HG02840 (cell line): ENCODE data around the gene CDH4.

Experiments
- ATAC-seq: cut with Tn5 transposase; IDR thresholded peaks from one replicate; pipeline ENCODE4 v1.9.1; 2021; ENCODE audit warnings: mild to moderate bottlenecking, moderate library complexity, moderate number of reproducible peaks; ENCODE audit not compliant: unreplicated experiment, low FRiP score

Gene CDH4

DNA sequence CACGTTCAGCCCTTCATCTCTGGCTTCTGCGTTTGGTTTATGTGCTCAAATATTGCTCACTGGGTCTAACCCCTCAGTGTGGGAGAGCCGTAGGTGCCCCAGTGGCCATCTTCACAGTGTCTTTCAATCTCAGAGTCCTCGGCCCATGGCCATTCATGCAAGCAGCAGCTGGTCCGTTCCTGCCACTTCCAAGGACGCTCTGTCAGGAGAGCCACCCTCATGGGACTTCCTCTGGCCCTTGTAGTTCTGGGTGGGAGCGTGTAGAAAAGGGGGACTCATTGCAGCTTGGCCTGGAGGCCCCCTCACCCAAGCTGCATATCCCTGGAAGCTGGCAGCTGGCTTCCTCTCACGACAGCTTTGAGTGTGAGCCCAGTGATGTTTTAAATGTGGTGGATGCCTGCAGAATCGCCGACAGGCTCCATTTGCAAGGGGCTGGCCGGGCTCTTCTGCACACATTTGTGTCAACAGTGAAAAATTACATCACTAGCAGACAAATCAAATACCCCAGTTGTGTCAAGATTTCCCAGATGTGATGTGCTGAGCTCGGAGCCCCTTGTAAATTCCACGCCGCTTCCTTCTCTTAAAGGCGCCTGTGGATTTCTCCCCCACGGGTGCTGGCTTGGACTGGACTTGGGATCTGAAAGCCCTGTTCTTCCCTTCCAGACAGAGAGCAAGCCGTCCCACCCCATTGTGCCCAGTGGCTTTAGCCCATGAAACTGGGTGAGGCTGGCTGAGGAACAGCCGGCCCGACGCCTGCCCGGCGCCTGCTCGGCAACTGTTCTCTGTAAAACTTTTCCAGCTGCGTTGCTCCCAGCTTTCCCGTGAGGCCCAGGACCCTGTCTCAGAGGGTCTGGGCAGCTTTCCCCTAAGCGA lies 453.6 kb downstream of the CDH4 start:
- ATAC-seq: no peak

DNA sequence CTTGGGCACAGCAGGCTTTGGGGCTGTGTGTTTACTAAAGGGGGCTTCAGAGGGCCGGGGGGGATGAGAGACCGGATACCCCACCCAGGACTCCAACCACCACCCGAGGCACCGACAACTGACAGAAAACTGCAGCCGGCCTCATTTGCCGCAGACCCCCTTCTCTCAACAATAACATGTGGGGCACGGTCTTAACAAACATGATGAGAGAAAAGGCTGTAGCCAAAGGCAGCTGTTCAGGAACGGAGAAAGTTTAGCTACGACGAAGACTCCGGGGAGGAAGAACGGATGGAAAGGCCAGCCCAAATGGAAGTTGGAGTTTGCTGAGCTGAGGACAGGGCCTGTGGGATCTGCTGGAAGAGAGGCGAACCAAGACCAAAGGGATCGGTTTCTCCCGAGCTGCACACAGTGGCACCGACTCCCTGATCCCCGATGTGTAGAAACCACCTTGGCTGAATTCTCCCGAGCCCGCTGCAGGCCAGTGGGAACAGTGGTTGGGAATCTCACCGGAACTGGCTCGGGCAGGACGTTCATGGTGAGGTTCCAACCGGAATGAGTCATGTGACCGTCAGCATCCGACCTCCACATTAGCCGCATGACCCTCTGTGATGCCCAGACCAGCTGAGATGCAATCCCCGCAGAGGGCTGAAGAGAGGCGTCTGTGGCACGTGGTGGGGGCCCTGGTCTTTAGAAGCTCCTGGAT lies 454.3 kb downstream of the CDH4 start:
- no peak for ATAC-seq

DNA sequence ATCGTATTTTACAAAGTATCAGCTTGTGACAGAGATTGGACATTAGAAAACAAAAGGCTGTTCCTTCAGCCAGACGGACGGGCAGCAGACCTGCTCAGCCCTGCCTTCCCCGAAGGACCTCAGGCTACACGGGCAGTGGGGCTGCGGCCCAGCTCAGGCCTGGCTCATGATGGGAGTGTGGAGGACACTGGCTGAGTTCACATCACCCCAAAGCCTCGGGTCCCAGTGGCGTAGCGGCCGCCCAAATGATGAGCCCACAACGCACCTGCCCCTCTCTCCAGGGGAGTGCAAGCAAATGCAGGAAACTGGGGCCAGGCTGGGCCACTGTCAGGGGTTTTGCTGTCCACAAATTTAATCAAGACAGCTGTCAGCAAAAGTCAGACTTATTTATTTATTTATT lies 456.8 kb downstream of the CDH4 start:
- ATAC-seq: no peak

DNA sequence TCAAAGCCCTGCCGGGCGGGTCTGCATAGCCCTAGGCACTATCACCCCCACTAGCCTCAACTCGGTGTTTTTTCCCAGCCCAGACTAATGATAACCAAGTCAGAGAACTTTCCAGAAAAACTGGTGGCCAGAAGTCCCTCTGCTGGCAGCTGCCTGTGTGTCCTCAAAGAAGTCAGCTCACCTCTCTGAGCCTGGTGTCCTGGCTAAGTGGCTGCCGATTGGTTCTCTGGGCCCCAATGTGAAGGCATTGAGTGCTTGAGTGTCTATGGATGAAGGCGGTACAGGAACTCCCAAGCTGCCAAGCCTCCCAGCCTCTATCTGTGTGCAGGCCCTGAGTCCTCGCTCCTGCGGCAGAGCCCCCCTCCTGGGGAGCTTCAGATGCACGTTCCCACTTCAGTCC lies 458.0 kb downstream of the CDH4 start:
- no peak for ATAC-seq

DNA sequence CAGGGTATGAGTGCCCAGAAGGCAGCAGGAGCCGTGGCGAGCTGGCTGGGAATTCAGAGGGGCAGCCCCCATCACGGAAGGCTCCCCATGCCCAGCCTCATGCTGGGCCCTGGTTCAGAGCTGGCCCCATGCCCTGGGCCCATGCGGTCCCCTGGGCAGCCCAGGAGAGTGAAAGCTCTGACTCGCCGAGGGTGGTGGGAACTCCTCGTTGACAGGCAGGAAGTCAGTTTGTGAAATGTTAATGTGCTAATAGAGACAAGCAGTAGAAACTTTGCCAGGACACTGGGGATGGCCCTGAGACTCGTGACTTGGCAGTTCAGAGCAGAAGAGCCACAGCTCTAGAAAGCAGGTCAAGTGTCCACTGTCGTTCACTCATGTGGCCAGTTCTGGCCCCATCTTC lies 460.6 kb downstream of the CDH4 start:
- no peak for ATAC-seq

DNA sequence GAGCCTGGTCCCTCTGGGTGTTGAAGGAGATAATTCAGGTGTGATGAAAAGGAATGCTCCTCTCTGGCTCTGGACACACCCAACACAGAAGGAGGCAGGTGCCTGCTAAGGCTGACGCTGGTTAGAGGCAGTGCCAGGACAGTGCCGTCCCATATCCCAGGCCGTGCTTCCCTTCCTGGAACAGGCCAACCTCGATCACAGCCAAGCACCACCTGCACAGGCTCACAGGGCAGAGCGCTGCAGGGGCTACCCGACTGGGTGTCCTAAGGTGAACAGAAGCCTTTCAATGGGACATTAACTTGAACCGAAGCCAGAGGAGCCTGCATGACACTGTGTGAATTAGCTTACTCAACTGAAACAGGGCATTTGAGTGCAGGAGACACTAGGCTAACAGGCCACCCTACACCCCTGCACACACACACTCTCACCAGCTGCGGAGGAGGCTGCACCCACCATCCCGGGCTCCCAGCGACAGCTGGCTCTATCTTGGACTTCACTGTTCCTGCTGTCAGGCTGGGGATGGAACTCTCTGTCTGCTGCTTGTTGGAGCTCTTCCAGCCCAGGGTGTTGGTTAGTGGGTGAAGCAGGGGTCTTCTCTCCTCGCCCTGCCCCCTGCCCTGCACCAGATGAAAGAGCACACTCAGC lies 466.4 kb downstream of the CDH4 start:
- no peak for ATAC-seq

DNA sequence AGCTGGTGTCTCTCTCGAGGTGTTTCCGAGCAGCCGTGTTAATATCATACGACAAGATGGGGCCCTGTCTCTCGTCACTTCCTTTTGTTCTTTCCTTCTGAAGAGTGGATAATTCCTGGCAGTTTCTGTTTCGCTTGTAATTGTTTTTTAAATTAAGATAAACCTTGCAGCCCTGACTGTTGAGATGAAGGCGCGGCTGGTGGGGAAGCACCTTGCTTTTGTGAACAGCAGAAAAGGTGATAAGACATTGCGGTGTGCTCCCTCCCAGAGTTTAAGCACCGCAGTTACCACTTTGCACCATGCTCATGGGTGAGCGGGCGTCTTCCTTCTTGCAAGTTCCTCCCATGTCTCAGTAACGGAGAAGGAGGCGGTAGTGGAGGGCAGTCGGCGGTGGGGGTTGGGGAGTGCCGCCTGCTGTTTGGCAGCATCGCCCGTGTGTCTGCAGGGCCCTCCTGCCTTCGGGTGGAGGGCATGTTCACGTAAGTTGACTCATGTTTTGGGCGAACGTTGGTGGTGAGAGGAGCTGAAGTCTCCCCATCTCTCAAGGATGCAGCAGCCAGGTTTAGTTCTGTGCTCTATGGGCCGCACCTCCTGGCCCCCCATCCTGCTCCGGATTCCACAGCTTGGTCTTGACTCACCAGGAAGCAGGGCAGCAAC lies 467.8 kb downstream of the CDH4 start:
- no peak for ATAC-seq

DNA sequence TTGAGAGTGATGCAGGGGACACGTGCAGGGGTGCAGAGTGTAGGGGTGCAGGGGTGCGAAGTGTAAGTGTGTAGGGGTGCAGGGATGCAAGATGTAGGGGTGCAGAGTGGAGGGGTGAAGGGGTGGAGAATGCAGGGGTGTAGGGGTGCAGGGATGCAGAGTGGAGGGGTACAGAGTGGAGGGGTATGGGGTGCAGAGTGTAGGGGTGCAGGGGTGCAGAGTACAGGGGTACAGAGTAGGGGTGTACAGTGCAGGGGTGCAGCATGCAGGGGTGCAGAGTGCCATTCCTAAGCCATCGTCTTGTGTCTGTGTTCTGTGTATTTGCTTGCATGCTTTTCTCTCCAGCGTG lies 468.3 kb downstream of the CDH4 start:
- ATAC-seq: no peak

DNA sequence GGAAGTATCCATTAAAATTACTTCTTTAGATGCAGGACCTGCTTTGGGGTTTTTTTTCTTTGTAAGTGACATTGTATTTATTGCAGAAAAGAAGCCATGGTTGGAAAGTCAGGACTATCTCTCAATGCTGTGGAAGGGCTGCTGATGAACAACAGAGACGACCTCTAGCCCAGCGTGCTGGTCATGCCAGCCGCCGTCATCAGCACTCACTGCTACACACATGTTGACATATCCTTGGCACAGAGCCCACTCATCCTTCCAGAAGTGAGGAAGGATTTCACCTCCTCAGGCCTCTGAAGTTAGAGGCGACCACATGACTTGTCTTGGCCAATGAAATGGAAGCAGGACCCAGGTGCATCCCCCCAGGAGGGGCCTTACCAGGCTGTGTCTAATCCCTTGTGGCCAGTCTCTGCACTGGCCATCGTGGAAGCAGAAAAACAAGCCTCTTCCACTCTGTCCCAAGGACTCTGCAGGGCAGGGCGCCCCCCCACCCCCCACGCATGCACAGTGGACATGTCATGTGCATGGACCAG lies 470.2 kb downstream of the CDH4 start:
- no peak for ATAC-seq

DNA sequence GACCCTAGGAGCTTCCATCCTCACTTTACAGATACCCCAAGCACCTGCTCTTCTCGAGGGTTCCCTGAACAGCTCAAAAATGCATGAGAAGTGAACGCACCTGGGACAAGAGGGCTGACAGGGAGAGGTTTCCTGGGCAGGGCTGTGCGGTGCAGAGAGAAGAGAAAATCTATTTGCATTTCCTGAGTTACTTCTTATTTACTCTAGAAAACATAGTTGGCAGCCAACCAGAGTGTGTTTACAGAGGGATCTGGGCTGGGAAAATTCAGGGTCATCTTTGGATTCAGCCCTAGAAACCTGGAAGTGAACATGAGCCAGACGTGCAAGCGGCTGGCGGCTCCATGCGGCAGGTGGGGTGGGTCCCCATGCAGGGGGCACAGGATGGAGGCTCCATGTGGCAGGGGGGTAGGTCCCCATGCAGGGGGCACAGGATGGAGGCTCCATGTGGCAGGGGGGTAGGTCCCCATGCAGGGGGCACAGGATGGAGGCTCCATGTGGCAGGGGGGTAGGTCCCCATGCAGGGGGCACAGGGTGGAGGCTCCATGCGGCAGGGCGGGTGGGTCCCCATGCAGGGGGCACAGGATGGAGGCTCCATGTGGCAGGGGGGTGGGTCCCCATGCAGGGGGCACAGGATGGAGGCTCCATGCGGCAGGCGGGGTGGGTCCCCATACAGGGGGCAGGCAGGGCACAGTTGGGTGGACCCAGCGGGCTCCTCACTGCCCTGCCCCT lies 471.6 kb downstream of the CDH4 start:
- ATAC-seq: no peak

DNA sequence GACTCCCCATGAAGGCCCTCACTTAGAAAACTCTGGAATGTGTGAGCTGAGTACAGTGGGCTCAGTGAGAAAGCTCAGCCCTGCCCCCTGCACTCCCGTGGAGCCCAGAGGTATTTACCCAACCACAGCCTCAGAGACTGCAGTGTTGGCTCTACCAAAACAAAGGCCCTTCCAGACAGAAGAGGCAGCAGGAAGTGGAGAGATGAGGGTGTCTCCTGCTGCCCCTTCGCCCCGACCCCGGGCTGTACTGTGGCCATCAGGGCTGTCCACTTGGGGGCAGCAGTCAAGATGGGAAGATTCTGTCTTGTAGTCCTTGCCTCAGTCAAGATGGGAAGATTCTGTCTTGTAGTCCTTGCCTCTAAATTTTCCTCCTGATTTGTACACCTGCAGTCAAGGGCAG lies 472.3 kb downstream of the CDH4 start:
- ATAC-seq: no peak

DNA sequence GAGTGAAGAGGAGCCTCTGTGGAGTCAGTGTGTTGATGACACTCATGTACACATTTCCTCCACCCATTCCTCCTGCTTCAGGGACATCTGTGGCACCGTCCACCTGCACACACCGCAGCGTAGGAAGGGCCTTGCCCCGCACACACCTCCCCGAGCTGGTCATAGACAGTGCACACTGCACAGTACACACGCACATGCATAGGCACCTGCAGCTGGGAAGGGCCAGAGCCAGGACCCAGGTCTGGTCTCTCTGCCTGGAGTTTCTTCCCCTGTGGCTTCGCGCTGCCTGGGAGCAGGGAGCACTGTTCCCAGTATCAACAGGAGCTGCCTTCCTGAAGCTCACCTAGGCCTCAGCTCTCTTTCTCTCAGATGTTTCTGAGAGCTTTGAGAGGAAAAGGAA lies 473.1 kb downstream of the CDH4 start:
- no peak for ATAC-seq

DNA sequence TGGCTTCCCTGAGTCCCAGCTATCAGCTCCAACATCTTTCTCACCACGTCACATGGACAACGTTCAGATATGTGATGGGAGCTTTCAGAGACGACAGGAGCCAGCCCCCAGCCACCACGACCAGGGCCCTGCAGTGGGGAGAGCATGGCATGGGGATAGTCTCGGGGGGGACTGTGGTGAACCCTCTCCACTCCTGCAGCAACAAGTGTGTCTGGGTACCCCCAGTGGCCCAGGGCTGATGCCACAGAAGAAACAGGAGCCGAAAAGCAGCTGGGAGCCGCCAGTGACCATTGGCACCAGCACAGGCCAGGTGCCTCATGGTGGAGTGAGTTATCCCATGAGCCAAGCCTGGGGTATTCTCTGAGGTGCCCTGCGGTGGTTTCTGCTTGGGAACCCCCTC lies 473.9 kb downstream of the CDH4 start:
- ATAC-seq: no peak

DNA sequence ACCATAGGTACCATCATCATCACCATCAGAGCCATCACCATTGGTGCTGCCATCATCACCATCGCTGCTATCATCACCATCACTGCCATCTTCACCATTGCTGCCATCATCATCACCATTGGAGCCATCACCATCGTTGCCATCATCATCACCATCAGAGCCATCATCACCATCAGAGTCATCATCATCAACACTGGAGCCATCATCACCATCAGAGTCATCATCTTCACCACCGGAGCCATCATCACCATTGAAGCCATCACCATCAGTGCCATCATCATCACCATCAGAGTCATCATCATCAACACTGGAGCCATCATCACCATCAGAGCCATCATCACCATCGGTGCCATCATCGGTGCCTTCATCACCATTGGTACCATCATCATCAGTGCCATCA lies 474.9 kb downstream of the CDH4 start:
- ATAC-seq: no peak

DNA sequence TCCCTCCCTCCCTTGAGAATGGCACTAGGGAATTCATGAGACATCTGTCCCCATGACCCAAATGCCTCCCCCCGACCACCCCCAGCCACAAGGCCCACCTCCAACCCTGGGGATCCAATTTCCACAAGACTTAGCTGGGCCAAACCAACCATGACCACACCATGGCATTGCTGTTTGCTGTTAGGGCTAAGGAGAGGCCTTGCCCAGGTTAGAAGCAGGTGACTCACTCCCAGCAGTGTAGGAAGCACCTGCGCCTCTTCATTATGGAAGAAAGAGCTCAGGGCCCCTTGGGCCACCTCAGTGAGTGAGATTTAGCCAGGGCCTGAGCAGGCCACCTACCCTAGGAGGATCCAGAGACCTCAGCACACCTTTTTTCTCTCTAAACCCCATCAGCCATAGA lies 475.7 kb downstream of the CDH4 start:
- ATAC-seq: no peak

DNA sequence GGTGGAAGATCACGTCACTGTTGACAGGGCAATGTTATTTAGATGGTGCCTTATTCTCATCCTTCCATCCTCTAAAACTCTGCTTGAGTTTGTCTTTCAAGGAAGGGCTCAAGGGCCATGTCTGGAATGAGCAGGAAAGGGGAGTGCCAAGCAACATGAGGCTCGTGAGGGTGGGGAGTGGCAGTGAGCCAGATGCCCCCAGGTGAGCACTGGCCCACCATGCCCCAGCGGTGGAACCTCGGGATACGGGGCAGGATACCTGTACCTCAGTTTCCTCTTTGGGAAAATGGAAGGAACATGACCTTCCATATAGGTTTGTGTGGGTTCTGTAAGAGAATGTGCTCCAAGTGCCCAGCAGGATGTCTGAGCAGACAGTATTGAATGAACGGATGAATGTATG lies 476.3 kb downstream of the CDH4 start:
- ATAC-seq: no peak

DNA sequence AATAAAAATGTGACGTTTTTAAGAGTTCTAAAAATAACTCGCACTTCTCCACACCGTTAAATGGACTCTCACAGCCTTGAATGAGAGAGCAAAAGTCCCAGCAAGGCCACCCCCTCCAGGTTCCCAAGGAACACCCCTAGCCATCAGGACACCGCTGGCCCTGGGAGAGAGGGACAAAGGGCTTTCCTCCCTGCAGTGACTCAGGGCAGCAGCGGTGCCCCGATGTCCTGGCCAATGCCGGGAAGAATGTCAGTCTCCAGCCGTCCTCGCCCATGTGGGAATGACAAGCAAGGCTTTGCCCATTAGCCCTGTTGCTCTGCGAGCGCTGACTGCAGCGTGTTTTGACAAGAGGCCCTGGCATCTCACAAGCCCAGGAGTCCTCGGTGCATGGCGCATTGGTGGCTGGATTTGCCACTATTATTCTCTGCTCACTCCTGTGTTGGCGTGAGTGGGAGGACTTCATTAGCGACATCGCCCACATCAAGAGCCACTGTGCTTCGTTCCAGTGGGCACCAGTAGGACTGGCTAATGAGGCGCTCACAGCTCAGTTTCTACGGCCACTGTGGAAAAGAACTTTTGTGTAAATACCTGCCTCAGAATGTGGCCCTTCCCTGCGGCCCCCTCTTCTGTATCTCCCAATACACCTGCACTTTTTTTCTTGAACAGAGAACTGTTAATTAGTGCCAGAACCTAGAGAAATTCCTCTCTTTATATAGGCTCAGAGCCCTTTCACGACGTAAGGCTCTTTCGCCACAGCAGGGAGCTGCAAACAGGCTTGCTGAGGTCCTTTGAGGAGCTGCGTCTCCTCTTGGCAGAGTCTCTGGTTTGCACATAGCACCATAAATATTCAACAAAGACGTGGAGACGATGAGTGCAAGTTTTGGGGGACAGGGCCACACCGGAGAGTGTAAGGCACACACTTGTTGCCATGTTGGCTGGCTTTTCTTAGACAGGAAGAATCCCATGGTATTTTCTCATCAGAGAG lies 477.0 kb downstream of the CDH4 start:
- no peak for ATAC-seq

DNA sequence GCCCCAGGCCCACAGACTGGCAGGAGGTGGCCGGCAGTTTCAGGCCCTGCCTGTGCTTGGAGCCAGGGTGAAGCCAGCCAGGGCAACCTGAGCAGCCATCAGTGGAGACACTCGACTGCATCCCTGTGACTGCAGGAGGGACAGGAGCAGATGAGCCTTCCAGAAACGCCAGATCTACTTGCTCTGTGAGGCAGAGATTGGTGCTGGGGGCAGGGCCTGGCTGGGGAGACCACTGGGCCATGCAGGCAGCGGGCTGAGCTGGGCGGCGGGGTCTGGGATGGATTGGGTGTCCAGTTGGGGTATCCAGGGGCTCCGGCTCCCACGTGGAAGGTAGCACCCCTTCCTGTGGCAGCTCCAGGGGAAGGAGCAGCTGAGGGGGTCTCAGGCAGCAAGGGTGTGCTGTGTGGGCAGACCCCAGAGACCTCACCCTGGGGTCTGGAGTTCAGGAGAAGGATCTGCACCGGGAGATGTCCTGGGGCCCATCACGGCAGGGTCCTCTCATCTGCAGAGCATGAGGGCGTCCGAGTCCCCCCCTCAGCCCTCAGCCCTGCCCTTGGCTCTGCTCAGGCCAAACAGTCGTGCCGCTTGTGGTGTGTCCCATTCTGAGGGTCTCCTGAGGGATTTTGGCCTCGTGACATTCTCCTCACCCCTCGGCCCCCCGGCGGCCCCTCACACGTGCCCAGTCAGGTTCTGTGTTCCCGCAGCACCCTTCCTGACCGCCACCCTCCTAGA lies 478.7 kb downstream of the CDH4 start:
- no peak for ATAC-seq
